ENCODE measurements around the gene PAMR1. TPM values are rescaled to one million over a fixed set of nuclear protein-coding genes. Genes with fewer than 3 reads are reported as not detected.

Gene PAMR1
- total and polyA plus RNA-seq, 2 experiments from 2014 or later, result 119 to 151 TPM

DNA sequence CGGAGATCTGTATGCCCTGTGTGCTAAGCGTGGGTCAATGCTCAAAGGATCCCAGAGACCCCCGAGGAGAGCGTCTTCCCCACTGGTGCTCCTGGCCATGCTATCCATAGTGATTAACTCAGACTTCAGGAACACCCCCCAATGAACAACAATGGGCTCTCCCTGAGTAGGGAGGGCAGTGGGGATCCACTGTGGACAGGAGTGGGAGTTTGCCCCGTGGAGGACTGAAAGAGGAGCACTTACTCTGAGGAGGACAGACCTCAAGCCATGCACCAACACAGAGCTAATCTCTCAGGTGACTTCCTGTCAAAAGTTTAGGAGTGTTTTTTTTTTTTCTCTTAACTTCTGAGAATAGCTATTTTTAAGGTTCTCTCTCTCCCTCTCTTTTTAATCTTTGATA is 130.5 kb downstream of the PAMR1 start:
- Histone ChIP-seq H3K9ac (no peak overlapping the region), H3K27me3 (replicated peaks; ENCODE audit: insufficient read depth) (no peaks in the 10 kb centered on the region), H3K27ac (no peak overlapping the region), H2AFZ (no peak overlapping the region), H3K4me2 (ENCODE audit: unreplicated experiment) (no peak overlapping the region), H4K20me1 (ENCODE audit: insufficient read depth) (no peaks in the 10 kb centered on the region), H3K4me3 (no peak overlapping the region), H3K9me2 (ENCODE audit: insufficient read depth) (no peaks in the 10 kb centered on the region), H3K79me2 (ENCODE audit: insufficient read depth) (no peaks in the 10 kb centered on the region), H3K9me3 (ENCODE audit: low read depth) (no peaks in the 10 kb centered on the region), H3F3A (ENCODE audit: insufficient read depth) (peaks cover 10% of the 10 kb centered on the region), H3K4me1 (ENCODE audit: insufficient read depth) (peaks cover 25% of the 10 kb centered on the region), H3K36me3 (ENCODE audit: low read depth) (no peaks in the 10 kb centered on the region)
- no peak for TF ChIP-seq EZH2phosphoT487 (IDR thresholded peaks at IDR 0.05; ENCODE audit: insufficient read depth, low read depth)
- no peak for TF ChIP-seq EZH2 (IDR thresholded peaks at IDR 0.05; ENCODE audit: insufficient read depth, poor library complexity, severe bottlenecking)
- in situ Hi-C loops (cut with MboI), result loop anchor here (10.0 kb wide), 1 partner anchor 400 kb away; no protein-coding TSS in a partner anchor
- DNase-seq, result no peak
- WGBS, 2 experiments (ENCODE audit: low coverage in 1 of 2, low lambda C conversion rate in 2 of 2, missing lambda C conversion rate in 2 of 2), result 96 to 97% methylated on average over 5 of the region's 5 CpGs

DNA sequence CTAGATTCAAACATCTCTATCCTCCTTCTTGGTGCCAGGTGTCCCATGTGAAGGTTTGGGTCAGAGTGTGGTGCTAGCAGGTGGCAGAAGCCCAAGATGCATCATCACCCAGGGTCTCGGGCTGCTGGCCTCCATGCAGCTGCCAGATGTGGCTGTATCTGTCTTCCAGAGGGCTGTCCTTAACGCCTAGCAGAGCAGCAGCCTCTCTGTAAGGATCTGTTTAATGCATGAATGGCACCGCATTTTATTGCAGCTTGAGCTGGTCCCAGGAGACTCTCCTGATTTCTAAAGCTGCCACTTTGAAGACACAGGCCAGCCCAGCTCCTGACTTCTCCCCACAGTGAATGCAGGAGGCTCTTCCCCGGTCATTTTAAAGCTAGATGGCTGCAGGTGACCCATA is 132.3 kb downstream of the PAMR1 start:
- Histone ChIP-seq H3K9me3 (ENCODE audit: low read depth) (no peaks in the 10 kb centered on the region), H3F3A (ENCODE audit: insufficient read depth) (peaks cover 10% of the 10 kb centered on the region), H3K9me2 (ENCODE audit: insufficient read depth) (no peaks in the 10 kb centered on the region), H3K79me2 (ENCODE audit: insufficient read depth) (no peaks in the 10 kb centered on the region), H3K4me1 (ENCODE audit: insufficient read depth) (peaks cover 16% of the 10 kb centered on the region), H3K36me3 (ENCODE audit: low read depth) (no peaks in the 10 kb centered on the region), H3K27ac (no peak overlapping the region), H3K9ac (no peak overlapping the region), H3K4me3 (no peak overlapping the region), H3K27me3 (replicated peaks; ENCODE audit: insufficient read depth) (no peaks in the 10 kb centered on the region), H3K4me2 (ENCODE audit: unreplicated experiment) (no peak overlapping the region), H4K20me1 (ENCODE audit: insufficient read depth) (no peaks in the 10 kb centered on the region), H2AFZ (no peak overlapping the region)
- 61 to 73% methylated on average over 4 of the region's 4 CpGs for WGBS, 2 experiments (ENCODE audit: low coverage in 1 of 2, low lambda C conversion rate in 2 of 2, missing lambda C conversion rate in 2 of 2)
- in situ Hi-C loops (cut with MboI), result loop anchor here (10.0 kb wide), 1 partner anchor 398 kb away; no protein-coding TSS in a partner anchor
- TF ChIP-seq EZH2phosphoT487 (IDR thresholded peaks at IDR 0.05; ENCODE audit: insufficient read depth, low read depth) (no peak), EZH2 (IDR thresholded peaks at IDR 0.05; ENCODE audit: insufficient read depth, poor library complexity, severe bottlenecking) (no peak)
- no peak for DNase-seq

- Histone ChIP-seq H2AFZ (no peak overlapping the region), H3K4me2 (ENCODE audit: unreplicated experiment) (peak overlapping the region; percentile 52), H3K9me2 (ENCODE audit: insufficient read depth) (no peaks in the 10 kb centered on the region)
These were observed 133.3 kb downstream of the PAMR1 start for GRCh38 chr11:35391922-35392688.

DNA sequence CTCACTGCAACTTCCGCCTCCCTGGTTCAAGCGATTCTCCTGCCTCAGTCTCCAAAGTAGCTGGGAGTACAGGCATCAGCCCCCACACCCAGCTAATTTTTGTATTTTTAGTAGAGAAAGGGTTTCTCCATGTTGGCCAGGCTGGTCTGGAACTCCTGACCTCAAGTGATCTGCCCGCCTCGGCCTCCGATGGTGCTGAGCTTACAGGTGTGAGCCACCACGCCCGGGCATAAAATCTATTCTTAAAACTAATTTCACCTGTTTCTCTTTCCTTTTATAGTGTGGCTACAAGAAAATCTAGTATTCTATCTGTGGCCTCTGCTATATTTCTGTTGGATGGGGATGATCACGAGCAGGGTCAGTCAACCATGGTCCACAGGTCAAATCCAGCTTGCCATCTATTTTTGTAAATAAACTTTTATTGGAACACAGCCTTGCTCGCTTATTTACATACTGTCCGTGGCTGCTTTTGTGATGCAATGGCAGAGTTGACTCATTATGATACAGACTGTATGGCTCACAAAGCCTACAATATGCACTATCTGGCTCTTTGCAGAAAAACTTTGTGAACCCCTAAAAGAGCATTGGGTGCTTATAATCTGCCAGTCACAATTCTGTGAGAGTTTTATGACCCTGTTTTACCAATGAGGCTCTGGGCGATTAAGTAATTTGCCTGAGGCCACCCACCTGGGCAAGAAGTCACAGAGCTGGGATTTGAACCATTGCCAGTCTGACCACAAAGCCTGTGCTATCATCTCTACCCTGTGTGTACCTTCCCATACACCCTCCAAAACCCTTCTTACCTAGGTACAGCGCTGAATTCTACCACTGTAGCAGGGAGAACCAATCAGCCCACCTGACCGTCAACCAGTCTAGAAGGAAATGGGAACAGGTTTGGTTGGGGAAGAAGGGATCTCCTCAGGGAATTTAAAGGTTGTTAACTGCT is 134.4 kb downstream of the PAMR1 start:
- peak overlapping the region; percentile 52 for H3K4me2 ChIP-seq (ENCODE audit: unreplicated experiment)
- H3F3A ChIP-seq (ENCODE audit: insufficient read depth), result peaks cover 10% of the 10 kb centered on the region
- no peaks in the 10 kb centered on the region for H4K20me1 ChIP-seq (ENCODE audit: insufficient read depth)
- no peak overlapping the region for H3K4me3 ChIP-seq
- H3K79me2 ChIP-seq (ENCODE audit: insufficient read depth), result no peaks in the 10 kb centered on the region
- peak; percentile 89 for DNase-seq
- peak overlapping the region; percentile 28 for H3K27ac ChIP-seq
- TF ChIP-seq EZH2phosphoT487 (IDR thresholded peaks at IDR 0.05; ENCODE audit: insufficient read depth, low read depth), result no peak
- TF ChIP-seq EZH2 (IDR thresholded peaks at IDR 0.05; ENCODE audit: insufficient read depth, poor library complexity, severe bottlenecking), result no peak
- H3K36me3 ChIP-seq (ENCODE audit: low read depth), result no peaks in the 10 kb centered on the region
- 0 out of 2 replicates have a peak overlapping the region, but pooled peaks have one; percentile 16 for H3K9ac ChIP-seq
- H3K9me3 ChIP-seq (ENCODE audit: low read depth), result no peaks in the 10 kb centered on the region
- H3K9me2 ChIP-seq (ENCODE audit: insufficient read depth), result no peaks in the 10 kb centered on the region
- no peak overlapping the region for H2AFZ ChIP-seq
- in situ Hi-C loops (cut with MboI), result loop anchor here (10.0 kb wide), 1 partner anchor 396 kb away; no protein-coding TSS in a partner anchor
- H3K4me1 ChIP-seq (ENCODE audit: insufficient read depth), result peaks cover 16% of the 10 kb centered on the region
- WGBS, 2 experiments (ENCODE audit: low coverage in 1 of 2, low lambda C conversion rate in 2 of 2, missing lambda C conversion rate in 2 of 2), result 66 to 67% methylated on average over 13 of the region's 13 CpGs
- no peaks in the 10 kb centered on the region for H3K27me3 ChIP-seq (replicated peaks; ENCODE audit: insufficient read depth)

More at GRCh38 chr11:35391922-35392688, 133.3 kb downstream of the PAMR1 start:
- in situ Hi-C loops (cut with MboI), result loop anchor here (10.0 kb wide), 1 partner anchor 397 kb away; no protein-coding TSS in a partner anchor
- peak; percentile 88 for DNase-seq
- TF ChIP-seq EZH2 (IDR thresholded peaks at IDR 0.05; ENCODE audit: insufficient read depth, poor library complexity, severe bottlenecking), result no peak
- TF ChIP-seq EZH2phosphoT487 (IDR thresholded peaks at IDR 0.05; ENCODE audit: insufficient read depth, low read depth), result no peak
- Histone ChIP-seq H3K9ac (peak overlapping the region; percentile 16), H3K27ac (peak overlapping the region; percentile 8; the same call in 1 of the 2 replicates), H3K4me3 (peak overlapping the region; percentile 28), H3K79me2 (ENCODE audit: insufficient read depth) (no peaks in the 10 kb centered on the region), H3F3A (ENCODE audit: insufficient read depth) (peaks cover 10% of the 10 kb centered on the region), H3K4me1 (ENCODE audit: insufficient read depth) (peaks cover 16% of the 10 kb centered on the region), H3K9me3 (ENCODE audit: low read depth) (no peaks in the 10 kb centered on the region), H4K20me1 (ENCODE audit: insufficient read depth) (no peaks in the 10 kb centered on the region), H3K27me3 (replicated peaks; ENCODE audit: insufficient read depth) (no peaks in the 10 kb centered on the region), H3K36me3 (ENCODE audit: low read depth) (no peaks in the 10 kb centered on the region)
- WGBS, 2 experiments (ENCODE audit: low coverage in 1 of 2, low lambda C conversion rate in 2 of 2, missing lambda C conversion rate in 2 of 2), result 14% methylated on average over 13 of the region's 13 CpGs
